Stimulated activated CD8-positive, alpha-beta memory T cell treated with anti-CD3 and anti-CD28 coated beads, Interleukin-2, amount 100 ng/mL, for 1 hour (primary cell): ENCODE measurements around the gene GPR37L1.
"Not testable (repeated sequence)": the region's sequence is repeated elsewhere in the genome, so short reads cannot be mapped to it uniquely, and the experiment has no call there.

Experiments
- DNase-seq, 2 donors: peaks; one replicate each; pipeline ENCODE4 v3.0.0-alpha.2; 2020; ENCODE audit warnings: low read depth in 2 of 2

GPR37L1 gene

GRCh38 chr1:202167708-202168415, 45.1 kb downstream of the GPR37L1 start:
- DNase-seq = no peak

DNA sequence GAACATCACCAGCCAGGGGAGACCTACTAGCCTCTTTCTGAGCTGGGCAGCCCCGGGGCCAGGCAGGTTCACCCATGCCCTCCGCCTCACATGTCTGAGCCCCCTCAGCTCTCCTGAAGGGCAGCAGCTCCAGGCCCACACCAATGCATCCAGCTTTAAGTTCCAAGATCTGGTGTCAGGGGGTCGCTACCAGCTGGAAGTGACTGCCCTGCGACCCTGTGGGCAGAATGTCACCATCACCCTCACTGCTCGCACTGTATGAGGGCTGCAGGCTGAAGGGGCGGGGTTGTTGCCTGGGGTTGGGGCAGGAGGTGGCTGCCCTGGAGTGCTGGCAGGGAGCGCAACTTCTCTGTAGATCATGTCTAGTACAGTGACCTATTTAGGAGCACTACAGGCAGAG, 46.1 kb downstream of the GPR37L1 start:
- DNase-seq = no peak

DNA sequence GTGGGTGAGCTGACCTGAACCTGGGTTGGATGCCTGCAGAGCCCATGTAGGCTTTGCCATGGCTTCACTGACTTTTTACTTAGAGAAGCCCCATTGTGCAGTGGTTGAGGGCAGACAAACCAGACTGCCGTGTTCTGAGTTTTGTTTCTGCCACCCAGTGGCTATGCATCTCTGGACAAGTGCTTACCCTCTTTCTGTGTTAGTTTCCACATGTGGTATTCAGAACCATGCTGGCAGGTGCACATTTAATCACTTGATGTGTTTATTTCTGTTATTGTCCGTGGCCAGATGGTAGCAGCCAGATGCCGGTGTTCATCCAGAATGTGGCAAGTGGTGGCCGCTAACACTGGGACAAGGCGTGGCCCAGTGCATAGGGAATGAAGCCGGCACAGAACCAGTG, 48.0 kb downstream of the GPR37L1 start:
- DNase-seq = no peak

DNA sequence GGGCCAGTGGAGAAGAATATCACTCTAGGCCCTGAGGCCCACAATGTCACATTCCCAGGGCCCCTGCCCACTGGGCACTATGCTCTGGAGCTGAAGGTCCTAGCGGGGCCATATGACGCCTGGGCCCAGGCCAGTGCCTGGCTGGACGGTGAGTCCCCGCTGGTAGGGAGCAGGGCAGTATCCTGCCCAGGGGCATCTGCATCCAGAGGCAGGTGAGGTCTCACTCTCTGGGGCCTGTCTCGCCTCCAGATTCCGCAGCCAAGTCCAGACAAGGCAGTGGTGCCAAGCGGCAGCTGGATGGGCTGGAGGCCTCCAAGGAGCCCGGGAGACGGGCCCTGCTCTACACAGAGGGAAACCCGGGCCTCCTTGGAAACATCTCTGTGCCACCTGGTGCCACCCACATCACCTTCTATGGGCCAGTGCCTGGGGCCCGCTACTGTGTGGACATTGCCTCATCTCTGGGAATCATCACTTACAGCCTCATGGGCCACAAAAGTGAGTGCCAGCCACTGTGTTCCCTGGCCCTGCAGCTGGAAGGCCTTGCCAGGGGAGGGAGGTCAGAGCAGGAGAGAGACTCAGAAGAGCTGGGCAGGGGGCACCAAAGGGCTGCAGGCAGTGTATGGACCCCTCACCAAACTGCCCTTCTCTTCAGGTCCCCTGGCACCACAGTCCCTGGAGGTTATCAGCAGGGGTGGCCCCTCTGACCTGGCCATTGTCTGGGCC, 48.7 kb downstream of the GPR37L1 start:
- DNase-seq = no peak

- DNase-seq = no peak
These were observed 49.3 kb downstream of the GPR37L1 start for GRCh38 chr1:202172015-202172355.

DNA sequence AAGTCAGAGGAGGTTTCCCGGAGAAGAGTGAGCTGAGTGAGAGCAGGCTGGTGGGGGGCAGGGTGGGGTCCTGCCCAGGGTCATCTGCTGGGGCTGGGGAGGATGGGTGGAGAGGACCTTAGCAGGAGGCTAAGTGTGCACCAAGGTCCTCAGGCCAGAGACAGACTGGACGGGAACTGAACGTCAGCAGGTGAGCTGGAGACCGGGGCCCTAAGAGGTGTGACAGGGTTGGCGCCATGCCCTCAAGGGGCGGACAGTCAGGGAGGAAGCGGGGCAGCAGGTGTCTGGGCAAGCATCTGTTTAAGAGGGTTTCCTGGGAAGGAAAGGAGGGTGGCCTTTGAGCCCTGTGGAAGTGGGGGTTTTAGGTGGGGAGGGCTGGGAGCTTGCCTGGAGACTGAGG, 51.3 kb downstream of the GPR37L1 start:
- DNase-seq = no peak

DNA sequence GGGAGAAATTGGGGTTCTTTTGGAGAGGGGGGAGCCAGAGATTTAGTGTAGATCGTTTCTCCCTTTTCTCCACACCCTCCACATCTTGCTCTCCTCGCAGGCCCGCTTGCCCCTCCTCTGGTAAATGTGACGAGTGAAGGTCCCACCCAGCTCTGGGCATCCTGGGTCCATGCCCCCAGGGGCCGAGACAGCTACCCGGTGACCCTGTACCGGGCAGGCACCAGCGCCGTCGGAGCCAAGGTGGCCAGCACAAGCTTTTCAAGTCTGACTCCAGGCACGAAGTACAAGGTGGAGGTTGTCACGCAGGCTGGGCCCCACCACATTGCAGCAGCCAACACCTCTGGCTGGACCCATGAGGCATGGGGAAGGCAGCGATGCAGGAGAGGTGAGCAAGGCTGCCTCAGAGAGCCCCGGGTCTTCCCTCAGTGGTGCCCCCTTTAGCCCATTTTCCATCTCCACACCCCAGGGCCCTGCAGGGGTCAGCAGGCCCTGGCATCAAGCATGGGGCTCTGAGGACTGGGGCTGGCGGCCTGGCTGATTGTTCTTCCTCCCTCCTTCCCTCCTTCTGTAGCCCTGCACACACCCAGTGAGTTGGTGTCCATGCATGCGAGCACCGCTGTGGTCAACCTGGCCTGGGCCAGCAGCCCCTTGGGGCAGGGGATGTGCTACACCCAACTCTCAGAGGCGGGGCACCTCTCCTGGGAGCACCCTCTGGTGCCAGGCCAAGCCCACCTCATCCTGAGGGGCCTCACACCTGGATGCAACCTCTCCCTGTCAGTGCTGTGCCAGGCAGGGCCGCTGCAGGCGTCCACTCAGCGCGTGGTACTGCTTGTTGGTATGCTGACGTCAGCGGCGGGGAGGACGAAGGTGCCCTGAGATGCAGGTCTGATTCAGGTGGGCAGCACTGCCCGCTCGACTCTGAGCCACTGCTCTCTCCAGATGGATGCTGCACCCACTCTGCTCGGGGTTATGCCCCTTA, 54.5 kb downstream of the GPR37L1 start:
- no peak for DNase-seq

- no peak for DNase-seq
These were observed 57.4 kb downstream of the GPR37L1 start for GRCh38 chr1:202179828-202180750.

- DNase-seq = not testable (repeated sequence)
These were observed 58.0 kb downstream of the GPR37L1 start for GRCh38 chr1:202180751-202181139.

DNA sequence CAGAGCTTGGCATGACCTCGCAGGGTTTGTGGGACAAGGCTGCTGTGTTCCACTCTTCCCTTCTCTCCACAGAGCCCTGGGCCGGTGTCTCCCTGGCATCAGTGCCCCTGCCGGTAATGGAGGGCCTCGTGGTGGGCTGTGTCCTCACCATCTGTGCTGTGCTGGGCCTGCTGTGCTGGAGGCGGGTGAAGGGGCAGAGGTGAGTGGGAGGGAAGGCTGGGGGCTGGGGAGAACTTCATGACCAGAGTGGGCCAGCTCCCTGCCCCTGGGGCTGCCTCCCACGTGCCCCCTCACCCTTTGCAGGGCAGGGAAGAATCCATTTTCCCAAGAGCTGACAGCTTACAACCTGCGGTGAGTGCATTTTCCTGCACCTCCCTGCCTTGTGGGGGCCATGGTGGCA, 58.9 kb downstream of the GPR37L1 start:
- no peak for DNase-seq

DNA sequence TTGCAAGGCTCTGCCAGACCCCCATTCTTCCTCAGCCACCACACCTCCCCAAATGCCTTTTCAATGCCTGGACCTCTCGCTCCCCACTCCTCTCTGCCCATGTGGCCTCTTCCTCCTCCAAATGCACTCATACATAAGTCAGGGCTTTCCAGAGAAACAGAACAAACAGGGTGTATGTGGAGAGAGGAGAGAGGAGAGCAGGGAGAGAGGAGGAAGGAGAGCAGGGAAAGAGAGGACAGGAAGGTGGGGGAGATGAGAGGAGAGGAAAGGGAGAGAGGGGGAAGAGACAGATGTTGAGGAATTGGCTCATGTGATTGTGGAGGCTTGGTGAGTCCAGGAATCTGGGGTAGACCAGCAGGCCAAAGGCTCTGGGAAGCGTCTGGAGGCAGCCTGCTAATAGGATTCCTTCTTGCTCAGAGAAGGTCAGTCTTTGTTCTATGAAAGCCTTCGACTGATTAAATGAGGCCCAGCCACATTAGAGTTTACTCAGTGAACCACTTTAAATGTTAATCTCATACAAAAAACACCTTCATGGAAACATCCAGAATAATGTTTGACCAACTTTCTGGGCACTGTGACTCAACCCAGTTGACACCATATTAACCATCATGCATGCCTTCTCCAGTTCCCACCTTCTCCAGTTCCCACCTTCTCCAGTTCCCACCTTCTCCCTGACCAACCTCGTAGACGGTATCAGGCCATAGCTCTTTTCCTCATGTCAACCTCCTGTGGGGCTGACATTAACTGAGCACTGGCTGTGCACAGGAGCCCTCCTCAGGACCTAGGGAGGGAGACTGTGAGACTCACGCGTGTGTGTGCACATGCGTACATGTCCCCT, 59.5 kb downstream of the GPR37L1 start:
- DNase-seq = no peak
